ENCODE data around the gene AVPR2. TPM values are rescaled to one million over a fixed set of nuclear protein-coding genes. Genes with fewer than 3 reads are reported as not detected.
A peak's percentile ranks its signal among the peaks of the same experiment; 100 is the strongest.

Gene AVPR2
- total and polyA plus RNA-seq, 9 of the 15 experiments (the other 6 are each of a cell fraction or from before 2014, with no cell fraction given) = not detected

- TF ChIP-seq TEAD1 (CRISPR knock-in tag; IDR thresholded peaks at IDR 0.05) (peak; percentile 55 to 98; a peak in 3 of 4 replicates), YY1 (IDR thresholded peaks at IDR 0.05; ENCODE audit: borderline replicate concordance in 1 of 3, control insufficient read depth in 1 of 3, extremely low read depth in 1 of 3, insufficient read depth in 3 of 3, insufficient read length in 1 of 3, insufficient replicate concordance in 2 of 3, low read depth in 1 of 3, low read length in 2 of 3) (peak in 1 of 3 experiments; percentile 54), ZNF766 (CRISPR knock-in tag; conservative IDR thresholded peaks at IDR 0.05) (peak; percentile 96), E2F4 (CRISPR knock-in tag; IDR thresholded peaks at IDR 0.05; ENCODE audit: low read depth) (peak; percentile 96), NR2F6 (CRISPR knock-in tag; IDR thresholded peaks at IDR 0.05) (no peak), PRMT5 (CRISPR knock-in tag; IDR thresholded peaks at IDR 0.05) (peak; percentile 99), ZKSCAN3 (CRISPR knock-in tag; IDR thresholded peaks at IDR 0.05) (no peak), STAT6 (CRISPR knock-in tag; IDR thresholded peaks at IDR 0.05) (peak; percentile 95; the same call in 1 of the 2 replicates), MED1 (CRISPR knock-in tag; IDR thresholded peaks at IDR 0.05; ENCODE audit: borderline replicate concordance) (peak; percentile 96; the same call in 1 of the 2 replicates), ZNF263 (CRISPR knock-in tag; IDR thresholded peaks at IDR 0.05; ENCODE audit: borderline replicate concordance) (peak; percentile 94), BRCA1 (IDR thresholded peaks at IDR 0.05) (no peak), BRCA1 (CRISPR knock-in tag; IDR thresholded peaks at IDR 0.05) (peak; percentile 99), ZNF184 (CRISPR knock-in tag; IDR thresholded peaks at IDR 0.05) (peak; percentile 62; the same call in 1 of the 2 replicates), JUN (IDR thresholded peaks at IDR 0.05; ENCODE audit: borderline replicate concordance, low read depth, low read length) (no peak), JUN (CRISPR knock-in tag; IDR thresholded peaks at IDR 0.05; ENCODE audit: borderline replicate concordance) (peak; percentile 99), NCOA1 (IDR thresholded peaks at IDR 0.05; ENCODE audit: low read depth) (peak; percentile 100), RUNX1 (IDR thresholded peaks at IDR 0.05; ENCODE audit: low read depth) (no peak), KAT7 (CRISPR knock-in tag; IDR thresholded peaks at IDR 0.05; ENCODE audit: borderline replicate concordance) (peak; percentile 99; the same call in 1 of the 2 replicates), MLX (CRISPR knock-in tag; conservative IDR thresholded peaks at IDR 0.05) (peak in 1 of 2 experiments; percentile 99; a peak in 2 of 4 replicates), FOXP1 (CRISPR knock-in tag; IDR thresholded peaks at IDR 0.05) (peak; percentile 100)
- TF ChIP-seq, protein P1, sequence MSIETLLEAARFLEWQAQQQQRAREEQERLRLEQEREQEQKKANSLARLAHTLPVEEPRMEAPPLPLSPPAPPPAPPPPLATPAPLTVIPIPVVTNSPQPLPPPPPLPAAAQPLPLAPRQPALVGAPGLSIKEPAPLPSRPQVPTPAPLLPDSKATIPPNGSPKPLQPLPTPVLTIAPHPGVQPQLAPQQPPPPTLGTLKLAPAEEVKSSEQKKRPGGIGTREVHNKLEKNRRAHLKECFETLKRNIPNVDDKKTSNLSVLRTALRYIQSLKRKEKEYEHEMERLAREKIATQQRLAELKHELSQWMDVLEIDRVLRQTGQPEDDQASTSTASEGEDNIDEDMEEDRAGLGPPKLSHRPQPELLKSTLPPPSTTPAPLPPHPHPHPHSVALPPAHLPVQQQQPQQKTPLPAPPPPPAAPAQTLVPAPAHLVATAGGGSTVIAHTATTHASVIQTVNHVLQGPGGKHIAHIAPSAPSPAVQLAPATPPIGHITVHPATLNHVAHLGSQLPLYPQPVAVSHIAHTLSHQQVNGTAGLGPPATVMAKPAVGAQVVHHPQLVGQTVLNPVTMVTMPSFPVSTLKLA (conservative IDR thresholded peaks at IDR 0.05) = peak; percentile 86 to 94
Observed at GRCh38 chrX:153875391-153876111, 28.9 kb upstream of the AVPR2 start (continued).

Data from K562 (cell line).